GM06990 (cell line): Measurements from ENCODE around the gene NPAS3.

Source experiments
- DNase-seq: peaks from one replicate; pipeline ENCODE4 v3.0.0-alpha.2; 2011; ENCODE audit not compliant: insufficient read length; ENCODE audit errors: extremely low read depth
- H3K27me3 ChIP-seq: replicated peaks from 2 replicates; pipeline ENCODE4 v1.6.0; 2011; ENCODE audit warnings: low read length; ENCODE audit not compliant: control insufficient read depth, insufficient read depth
- H3K36me3 ChIP-seq: 2 replicates; pipeline ENCODE4 v1.5.1; 2011; ENCODE audit warnings: low read length; ENCODE audit not compliant: control insufficient read depth, insufficient read depth
- H3K4me3 ChIP-seq: replicated peaks from 2 replicates; pipeline ENCODE4 v1.5.1; 2011; ENCODE audit warnings: low read depth, mild to moderate bottlenecking, control low read depth, low read length
- CTCF ChIP-seq: IDR thresholded peaks from 2 replicates; pipeline ENCODE4 v1.5.1; 2011; ENCODE audit warnings: low read length, control low read depth, mild to moderate bottlenecking, inconsistent platforms; ENCODE audit not compliant: insufficient read depth, poor library complexity, severe bottlenecking

Gene NPAS3

GRCh38 chr14:33738491-33738890, 799.8 kb downstream of the NPAS3 start:
- Histone ChIP-seq H3K4me3 (no peak overlapping the region), H3K27me3 (no peaks in the 10 kb centered on the region), H3K36me3 (no peaks in the 10 kb centered on the region)
- DNase-seq: no peak
- TF ChIP-seq CTCF: no peak

GRCh38 chr14:33740531-33740930, 801.9 kb downstream of the NPAS3 start:
- H3K27me3 ChIP-seq: no peaks in the 10 kb centered on the region
- no peaks in the 10 kb centered on the region for H3K36me3 ChIP-seq
- H3K4me3 ChIP-seq: no peak overlapping the region
- no peak for DNase-seq
- TF ChIP-seq CTCF: no peak

GRCh38 chr14:33742166-33742565, 803.5 kb downstream of the NPAS3 start:
- Histone ChIP-seq H3K4me3 (no peak overlapping the region), H3K27me3 (no peaks in the 10 kb centered on the region), H3K36me3 (no peaks in the 10 kb centered on the region)
- DNase-seq: no peak
- no peak for TF ChIP-seq CTCF

GRCh38 chr14:33745163-33745562, 806.5 kb downstream of the NPAS3 start:
- no peak overlapping the region for H3K4me3 ChIP-seq
- H3K36me3 ChIP-seq: no peaks in the 10 kb centered on the region
- H3K27me3 ChIP-seq: no peaks in the 10 kb centered on the region
- TF ChIP-seq CTCF: no peak
- DNase-seq: no peak

GRCh38 chr14:33747749-33748148, 809.1 kb downstream of the NPAS3 start:
- DNase-seq: no peak
- H3K36me3 ChIP-seq: no peaks in the 10 kb centered on the region
- no peaks in the 10 kb centered on the region for H3K27me3 ChIP-seq
- TF ChIP-seq CTCF: no peak
- no peak overlapping the region for H3K4me3 ChIP-seq

- Histone ChIP-seq H3K4me3 (no peak overlapping the region), H3K36me3 (no peaks in the 10 kb centered on the region), H3K27me3 (no peaks in the 10 kb centered on the region)
- TF ChIP-seq CTCF: no peak
- no peak for DNase-seq
Measured at GRCh38 chr14:33754261-33754660, 815.6 kb downstream of the NPAS3 start.
